Measurements from ENCODE around the gene TMEM131. TPM values are rescaled to one million over a fixed set of nuclear protein-coding genes. Genes with fewer than 3 reads are reported as not detected.

TMEM131 gene
- total RNA-seq, 4 donors from 2014 or later: 24.1 to 44.6 (median 34.4) TPM

DNA sequence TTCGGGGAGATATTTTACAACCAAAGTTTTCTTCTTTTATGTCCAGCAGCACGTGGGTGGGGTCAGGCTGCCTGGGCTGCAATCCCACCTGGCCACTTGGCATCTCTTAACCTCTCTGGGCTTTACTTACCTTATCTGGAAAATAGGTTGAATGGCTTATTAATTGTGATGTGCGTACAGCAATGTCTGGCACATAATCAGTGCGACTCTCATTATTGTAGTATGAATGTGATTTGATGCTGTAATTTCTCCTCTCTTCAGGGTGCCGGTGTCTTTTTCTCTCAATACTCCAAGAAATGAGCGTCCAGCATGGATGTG is 284.4 kb downstream of the TMEM131 start:
- TF ChIP-seq, protein P1, sequence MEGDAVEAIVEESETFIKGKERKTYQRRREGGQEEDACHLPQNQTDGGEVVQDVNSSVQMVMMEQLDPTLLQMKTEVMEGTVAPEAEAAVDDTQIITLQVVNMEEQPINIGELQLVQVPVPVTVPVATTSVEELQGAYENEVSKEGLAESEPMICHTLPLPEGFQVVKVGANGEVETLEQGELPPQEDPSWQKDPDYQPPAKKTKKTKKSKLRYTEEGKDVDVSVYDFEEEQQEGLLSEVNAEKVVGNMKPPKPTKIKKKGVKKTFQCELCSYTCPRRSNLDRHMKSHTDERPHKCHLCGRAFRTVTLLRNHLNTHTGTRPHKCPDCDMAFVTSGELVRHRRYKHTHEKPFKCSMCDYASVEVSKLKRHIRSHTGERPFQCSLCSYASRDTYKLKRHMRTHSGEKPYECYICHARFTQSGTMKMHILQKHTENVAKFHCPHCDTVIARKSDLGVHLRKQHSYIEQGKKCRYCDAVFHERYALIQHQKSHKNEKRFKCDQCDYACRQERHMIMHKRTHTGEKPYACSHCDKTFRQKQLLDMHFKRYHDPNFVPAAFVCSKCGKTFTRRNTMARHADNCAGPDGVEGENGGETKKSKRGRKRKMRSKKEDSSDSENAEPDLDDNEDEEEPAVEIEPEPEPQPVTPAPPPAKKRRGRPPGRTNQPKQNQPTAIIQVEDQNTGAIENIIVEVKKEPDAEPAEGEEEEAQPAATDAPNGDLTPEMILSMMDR (IDR thresholded peaks at IDR 0.05): no peak
- ATAC-seq (ENCODE audit: low FRiP score) (no peak), DNase-seq (ENCODE audit: low spot score) (no peak)

DNA sequence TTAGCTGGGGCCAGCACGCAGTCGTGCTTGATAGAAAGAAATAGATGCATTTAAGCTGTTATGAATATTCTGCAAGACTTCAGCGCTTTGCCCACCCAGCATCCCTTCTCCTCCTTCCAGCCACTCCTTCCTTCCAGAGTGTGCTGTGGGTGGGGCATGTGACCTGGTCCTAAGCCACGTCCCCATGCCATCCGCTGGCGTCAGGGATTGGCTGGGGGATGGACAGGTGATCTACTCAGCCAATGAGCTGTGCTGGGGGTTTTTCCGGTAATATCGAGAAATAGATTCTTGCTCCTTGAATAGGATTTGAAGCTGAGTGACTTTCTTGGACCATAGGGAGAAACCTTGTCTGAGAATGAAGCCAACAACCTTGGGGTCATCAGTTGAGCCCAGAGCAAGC is 287.1 kb downstream of the TMEM131 start:
- TF ChIP-seq, protein P1 (IDR thresholded peaks at IDR 0.05): no peak
- no peak for ATAC-seq (ENCODE audit: low FRiP score)
- no peak for DNase-seq (ENCODE audit: low spot score)

DNA sequence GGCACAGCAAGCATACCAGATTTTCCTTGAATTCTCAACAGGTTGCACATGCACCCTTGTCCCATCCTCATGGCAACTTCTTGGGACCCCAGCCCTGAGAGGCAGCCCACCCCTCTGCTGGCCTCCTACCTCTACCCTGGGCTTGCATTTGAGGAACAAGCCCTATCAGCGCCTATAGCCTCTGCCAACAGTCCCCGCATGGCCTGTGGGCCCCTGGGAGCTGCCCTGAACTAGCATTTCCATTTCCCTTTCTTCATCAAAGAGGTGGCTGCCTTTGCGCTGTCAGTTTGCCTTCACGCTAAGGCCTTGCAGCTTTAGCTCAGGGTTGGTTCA is 287.7 kb downstream of the TMEM131 start:
- ATAC-seq (ENCODE audit: low FRiP score) (no peak), DNase-seq (ENCODE audit: low spot score) (no peak)
- TF ChIP-seq, protein P1 (IDR thresholded peaks at IDR 0.05): no peak

DNA sequence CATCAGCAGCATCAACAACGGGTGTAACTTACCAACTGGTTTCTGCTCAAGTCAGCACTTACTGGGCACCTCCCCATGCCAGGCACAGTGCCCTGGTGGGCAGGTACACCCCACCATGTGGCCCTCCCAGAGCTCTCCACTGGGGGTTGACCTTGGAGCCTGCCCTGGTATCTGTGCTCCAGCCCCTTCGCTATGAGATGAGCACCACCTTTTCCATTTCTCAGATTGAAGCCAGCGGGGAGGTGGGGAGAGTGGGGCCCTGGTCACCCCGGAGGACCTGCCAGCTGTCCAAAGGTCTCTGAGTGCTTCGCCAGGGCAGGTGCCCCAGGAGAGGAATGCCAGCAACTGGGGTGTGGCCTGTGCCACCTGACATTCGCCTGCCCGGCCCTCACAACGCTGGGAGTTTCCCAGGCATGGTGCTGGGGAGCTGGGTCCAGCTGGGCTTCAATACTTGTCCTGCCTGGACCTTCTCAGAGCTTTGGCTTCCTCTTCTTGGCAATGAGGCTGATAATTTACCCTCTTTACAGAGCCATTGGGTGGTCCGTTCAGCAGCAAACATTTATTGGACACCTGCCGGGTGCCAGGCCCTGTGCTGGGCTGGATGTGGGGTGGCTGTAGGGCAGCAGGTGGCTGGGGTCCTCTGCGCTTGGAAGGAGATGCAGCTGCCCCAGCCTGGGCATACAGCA is 288.2 kb downstream of the TMEM131 start:
- ATAC-seq (ENCODE audit: low FRiP score): no peak
- TF ChIP-seq, protein P1 (IDR thresholded peaks at IDR 0.05): no peak

DNA sequence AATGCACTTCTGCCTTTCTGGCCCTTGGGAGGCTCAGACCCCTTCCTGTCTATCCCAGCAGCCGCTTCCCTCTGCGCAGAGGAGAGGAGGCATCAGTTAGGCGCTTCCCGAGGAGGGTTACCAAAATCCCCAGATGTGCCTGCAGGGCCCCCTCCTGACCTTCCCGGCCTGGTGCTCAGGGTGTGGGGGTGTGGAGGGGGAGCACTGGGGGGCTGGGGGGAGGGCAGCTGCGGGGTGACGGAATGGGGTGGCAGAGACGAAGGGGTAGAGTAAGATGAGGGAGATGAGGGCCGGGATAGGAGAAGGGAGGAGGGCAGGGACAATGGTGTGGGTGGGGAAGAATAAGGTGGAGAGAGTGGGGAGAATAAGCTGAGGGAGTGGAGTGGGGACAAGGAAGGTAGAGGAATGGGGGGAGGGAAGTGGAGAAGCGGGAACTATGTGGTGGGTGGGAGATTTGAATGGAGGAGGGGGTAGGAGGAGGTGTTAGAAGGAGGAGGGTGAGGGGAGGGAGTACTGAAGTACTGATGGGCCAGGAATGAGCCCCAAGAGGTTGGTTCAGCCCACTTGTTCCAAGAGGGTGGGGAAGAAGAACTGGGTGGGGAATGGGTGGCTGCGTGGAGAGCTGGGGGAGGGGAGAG is 288.9 kb downstream of the TMEM131 start:
- no peak for DNase-seq (ENCODE audit: low spot score)
- TF ChIP-seq, protein P1 (IDR thresholded peaks at IDR 0.05): no peak
- ATAC-seq (ENCODE audit: low FRiP score): no peak

More for the DNA sequence above, 288.2 kb downstream of the TMEM131 start:
- no peak for DNase-seq (ENCODE audit: low spot score)

Small RNA genes within 50 kb of the gene (small RNA-seq; reads per million reads assigned to genes)
- gene HMGN1P36: not detected
- not detected for gene RNU7-96P

Other genes with a start within 250 kb of the TMEM131 start
- gene VWA3B, start 91.2 kb upstream of the TMEM131 start, total RNA-seq: under 1 TPM in 1 of 4 donors, not detected in 3; 0.32 TPM

All from omental fat pad (tissue), 4 donors.